ENCODE data around the gene MEIS2. TPM values are rescaled to one million over a fixed set of nuclear protein-coding genes. Genes with fewer than 3 reads are reported as not detected.

MEIS2 gene
- total and polyA plus RNA-seq, 2 experiments from 2014 or later = 0.27 TPM; not detected in 1

DNA sequence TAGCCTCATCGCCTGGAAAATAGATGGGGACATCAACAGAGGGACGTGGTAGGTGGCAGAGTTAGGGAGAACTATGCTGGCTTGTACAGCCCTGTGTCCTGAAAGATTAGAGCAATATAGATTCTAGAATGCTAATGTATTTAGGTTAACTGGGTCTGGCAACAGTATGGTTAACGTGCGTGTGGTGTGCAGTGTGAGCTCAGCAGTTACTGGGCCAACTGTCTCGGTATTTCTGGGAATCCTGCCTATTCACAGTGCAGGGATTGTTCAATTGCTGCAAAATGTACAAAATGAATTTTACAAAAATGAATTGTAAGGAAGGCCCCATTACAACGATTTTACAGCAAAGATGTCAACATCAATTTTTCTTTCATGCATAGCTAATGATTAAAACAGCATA is 20.6 kb downstream of the MEIS2 start:
- Histone ChIP-seq H3K27ac (ENCODE audit: low read depth) (no peak overlapping the region), H4K20me1 (replicated peaks; ENCODE audit: insufficient read depth) (no peaks in the 10 kb centered on the region), H3K9me2 (ENCODE audit: insufficient read depth) (no peaks in the 10 kb centered on the region), H3K36me3 (ENCODE audit: insufficient read depth) (no peaks in the 10 kb centered on the region), H3K4me3 (no peak overlapping the region), H3K27me3 (ENCODE audit: insufficient read depth) (no peaks in the 10 kb centered on the region), H3F3A (replicated peaks; ENCODE audit: low read depth) (no peaks in the 10 kb centered on the region), H3K4me2 (no peak overlapping the region), H2AFZ (no peak overlapping the region), H3K4me1 (ENCODE audit: insufficient read depth) (peaks cover 25% of the 10 kb centered on the region), H3K79me2 (replicated peaks; ENCODE audit: insufficient read depth) (no peaks in the 10 kb centered on the region)
- peaks cover 39% of the 10 kb centered on the region for H3K4me1 Mint-ChIP-seq
- H3K9me3 Mint-ChIP-seq = no peaks in the 10 kb centered on the region
- TF ChIP-seq ZNF331 (CRISPR knock-in tag; IDR thresholded peaks at IDR 0.05; ENCODE audit: low read depth) (no peak), JUNB (IDR thresholded peaks at IDR 0.05; ENCODE audit: unreplicated experiment) (no peak), CREB1 (CRISPR knock-in tag; IDR thresholded peaks at IDR 0.05; ENCODE audit: low read depth) (no peak), STAT1 (IDR thresholded peaks at IDR 0.05; ENCODE audit: unreplicated experiment) (no peak), POLR2AphosphoS5 (IDR thresholded peaks at IDR 0.05; ENCODE audit: low read depth) (no peak), REST (IDR thresholded peaks at IDR 0.05; ENCODE audit: unreplicated experiment) (no peak), CTCF (conservative IDR thresholded peaks at IDR 0.05; ENCODE audit: low read depth in 2 of 2) (no peak), EZH2 (IDR thresholded peaks at IDR 0.05; ENCODE audit: low read depth, unreplicated experiment) (no peak), ZNF114 (CRISPR knock-in tag; IDR thresholded peaks at IDR 0.05) (no peak), NANOG (IDR thresholded peaks at IDR 0.05; ENCODE audit: borderline replicate concordance) (no peak), ZNF462 (CRISPR knock-in tag; IDR thresholded peaks at IDR 0.05) (no peak)
- TF ChIP-seq, protein P1, sequence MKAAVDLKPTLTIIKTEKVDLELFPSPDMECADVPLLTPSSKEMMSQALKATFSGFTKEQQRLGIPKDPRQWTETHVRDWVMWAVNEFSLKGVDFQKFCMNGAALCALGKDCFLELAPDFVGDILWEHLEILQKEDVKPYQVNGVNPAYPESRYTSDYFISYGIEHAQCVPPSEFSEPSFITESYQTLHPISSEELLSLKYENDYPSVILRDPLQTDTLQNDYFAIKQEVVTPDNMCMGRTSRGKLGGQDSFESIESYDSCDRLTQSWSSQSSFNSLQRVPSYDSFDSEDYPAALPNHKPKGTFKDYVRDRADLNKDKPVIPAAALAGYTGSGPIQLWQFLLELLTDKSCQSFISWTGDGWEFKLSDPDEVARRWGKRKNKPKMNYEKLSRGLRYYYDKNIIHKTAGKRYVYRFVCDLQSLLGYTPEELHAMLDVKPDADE (IDR thresholded peaks at IDR 0.05) = no peak
- no peaks in the 10 kb centered on the region for H3K27me3 Mint-ChIP-seq (ENCODE audit: insufficient read depth, low read depth, poor library complexity)
- DNase-seq (ENCODE audit: low spot score) (no peak), ATAC-seq (no peak)
- no peaks in the 10 kb centered on the region for H3K36me3 Mint-ChIP-seq (ENCODE audit: low read depth)
- H3K4me3 Mint-ChIP-seq = no peak overlapping the region
- no peak overlapping the region for H3K27ac Mint-ChIP-seq
